Retinal pigment epithelial cell (primary cell): ENCODE results near the gene SRBD1.

Experiments used
- DNase-seq: peaks from one replicate; pipeline ENCODE4 v3.0.0-alpha.2; 2010; ENCODE audit warnings: low read depth
- H3K4me3 ChIP-seq: 2 replicates; pipeline ENCODE4 v1.5.1; 2011; ENCODE audit warnings: mild to moderate bottlenecking, low read length, control low read depth, moderate library complexity
- CTCF ChIP-seq: conservative IDR thresholded peaks from 2 replicates; pipeline ENCODE4 v1.5.1; 2011; ENCODE audit warnings: low read depth, low read length, control low read depth, inconsistent platforms

Gene SRBD1

GRCh38 chr2:45595721-45596435, 15.2 kb downstream of the SRBD1 start:
- H3K4me3 ChIP-seq = no peak overlapping the region
- DNase-seq = peak; percentile 48
- TF ChIP-seq CTCF = no peak

- H3K4me3 ChIP-seq = no peak overlapping the region
- no peak for DNase-seq
- TF ChIP-seq CTCF = no peak
Measured at GRCh38 chr2:45591073-45591472, 20.0 kb downstream of the SRBD1 start.

- H3K4me3 ChIP-seq = no peak overlapping the region
- TF ChIP-seq CTCF = no peak
- DNase-seq = no peak
Measured at GRCh38 chr2:45588158-45588829, 22.8 kb downstream of the SRBD1 start.

GRCh38 chr2:45586600-45586999, 24.5 kb downstream of the SRBD1 start:
- no peak overlapping the region for H3K4me3 ChIP-seq
- no peak for TF ChIP-seq CTCF
- no peak for DNase-seq

- TF ChIP-seq CTCF = peak; percentile 87
- DNase-seq = no peak
Measured at GRCh38 chr2:45585267-45585861, 25.7 kb downstream of the SRBD1 start.

GRCh38 chr2:45583977-45584376, 27.1 kb downstream of the SRBD1 start:
- no peak for DNase-seq
- no peak overlapping the region for H3K4me3 ChIP-seq
- TF ChIP-seq CTCF = no peak

More at GRCh38 chr2:45585267-45585861, 25.7 kb downstream of the SRBD1 start:
- H3K4me3 ChIP-seq = no peak overlapping the region
